Measurements from ENCODE around the gene DLGAP4.

Gene DLGAP4

DNA sequence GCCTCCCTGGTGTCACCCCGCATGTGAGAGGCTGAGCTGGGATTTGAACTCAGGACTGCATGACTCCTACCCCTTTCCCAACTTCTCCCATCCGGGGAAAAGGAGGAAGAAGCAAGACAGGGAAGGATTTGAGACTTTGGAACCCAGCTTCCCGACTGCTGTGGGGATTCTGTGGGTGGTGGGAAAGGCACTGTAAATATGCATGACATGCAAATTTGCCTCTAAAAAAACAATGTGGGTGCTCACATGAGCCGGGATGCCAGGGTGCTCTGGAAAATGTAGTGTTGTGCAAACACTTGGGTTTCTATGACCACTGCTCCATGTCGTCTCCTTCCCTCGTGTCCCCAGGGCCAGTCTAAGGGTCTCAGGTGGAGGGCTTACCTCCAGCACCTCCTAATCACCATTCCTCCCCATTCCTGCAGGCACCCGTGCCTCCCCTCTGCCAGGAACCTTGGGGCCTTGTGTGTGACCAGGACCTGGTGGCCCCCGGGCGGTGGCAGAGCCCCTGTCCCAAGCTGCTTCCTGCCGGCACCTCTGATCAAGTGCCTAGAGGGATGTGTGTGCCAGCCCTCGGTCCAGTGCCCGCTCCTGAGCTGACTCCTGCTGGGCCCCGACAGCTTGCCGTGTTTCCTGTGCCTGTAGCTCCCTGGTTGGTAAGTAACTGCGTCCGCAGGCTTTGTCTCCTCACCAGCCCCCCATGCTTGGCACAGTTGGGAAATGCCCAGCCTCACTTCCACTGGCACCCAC lies 60.7 kb downstream of the DLGAP4 start:
- DNase-seq (ENCODE audit: low read depth) = no peak
- TF ChIP-seq, protein P1, sequence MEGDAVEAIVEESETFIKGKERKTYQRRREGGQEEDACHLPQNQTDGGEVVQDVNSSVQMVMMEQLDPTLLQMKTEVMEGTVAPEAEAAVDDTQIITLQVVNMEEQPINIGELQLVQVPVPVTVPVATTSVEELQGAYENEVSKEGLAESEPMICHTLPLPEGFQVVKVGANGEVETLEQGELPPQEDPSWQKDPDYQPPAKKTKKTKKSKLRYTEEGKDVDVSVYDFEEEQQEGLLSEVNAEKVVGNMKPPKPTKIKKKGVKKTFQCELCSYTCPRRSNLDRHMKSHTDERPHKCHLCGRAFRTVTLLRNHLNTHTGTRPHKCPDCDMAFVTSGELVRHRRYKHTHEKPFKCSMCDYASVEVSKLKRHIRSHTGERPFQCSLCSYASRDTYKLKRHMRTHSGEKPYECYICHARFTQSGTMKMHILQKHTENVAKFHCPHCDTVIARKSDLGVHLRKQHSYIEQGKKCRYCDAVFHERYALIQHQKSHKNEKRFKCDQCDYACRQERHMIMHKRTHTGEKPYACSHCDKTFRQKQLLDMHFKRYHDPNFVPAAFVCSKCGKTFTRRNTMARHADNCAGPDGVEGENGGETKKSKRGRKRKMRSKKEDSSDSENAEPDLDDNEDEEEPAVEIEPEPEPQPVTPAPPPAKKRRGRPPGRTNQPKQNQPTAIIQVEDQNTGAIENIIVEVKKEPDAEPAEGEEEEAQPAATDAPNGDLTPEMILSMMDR (IDR thresholded peaks at IDR 0.05; ENCODE audit: control insufficient read depth, extremely low read depth, insufficient read depth) = no peak

DNA sequence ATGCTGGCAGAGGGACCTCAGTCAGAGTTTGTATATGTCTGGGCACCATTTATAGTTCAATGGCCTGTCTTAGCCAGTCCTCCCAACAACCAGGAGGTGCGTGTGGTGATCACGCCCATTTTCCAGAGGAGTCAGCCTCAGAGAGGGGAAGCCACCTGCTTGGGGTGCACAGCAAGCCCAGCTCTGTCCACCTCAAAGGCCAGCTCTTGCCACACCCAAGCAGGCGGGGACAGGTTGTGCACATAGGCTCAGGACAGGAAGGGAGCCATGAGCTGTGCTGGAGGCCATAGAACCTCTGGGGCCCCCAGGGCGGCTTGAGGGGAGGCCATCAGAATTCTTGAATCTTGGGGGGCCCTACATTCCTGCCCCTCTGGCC lies 61.2 kb downstream of the DLGAP4 start:
- TF ChIP-seq, protein P1 (IDR thresholded peaks at IDR 0.05; ENCODE audit: control insufficient read depth, extremely low read depth, insufficient read depth) = no peak
- no peak overlapping the region for H3K4me3 ChIP-seq (ENCODE audit: low read depth, low read length)
- DNase-seq (ENCODE audit: low read depth) = no peak

More for the DNA sequence above, 60.7 kb downstream of the DLGAP4 start:
- no peak overlapping the region for H3K4me3 ChIP-seq (ENCODE audit: low read depth, low read length)

DNA sequence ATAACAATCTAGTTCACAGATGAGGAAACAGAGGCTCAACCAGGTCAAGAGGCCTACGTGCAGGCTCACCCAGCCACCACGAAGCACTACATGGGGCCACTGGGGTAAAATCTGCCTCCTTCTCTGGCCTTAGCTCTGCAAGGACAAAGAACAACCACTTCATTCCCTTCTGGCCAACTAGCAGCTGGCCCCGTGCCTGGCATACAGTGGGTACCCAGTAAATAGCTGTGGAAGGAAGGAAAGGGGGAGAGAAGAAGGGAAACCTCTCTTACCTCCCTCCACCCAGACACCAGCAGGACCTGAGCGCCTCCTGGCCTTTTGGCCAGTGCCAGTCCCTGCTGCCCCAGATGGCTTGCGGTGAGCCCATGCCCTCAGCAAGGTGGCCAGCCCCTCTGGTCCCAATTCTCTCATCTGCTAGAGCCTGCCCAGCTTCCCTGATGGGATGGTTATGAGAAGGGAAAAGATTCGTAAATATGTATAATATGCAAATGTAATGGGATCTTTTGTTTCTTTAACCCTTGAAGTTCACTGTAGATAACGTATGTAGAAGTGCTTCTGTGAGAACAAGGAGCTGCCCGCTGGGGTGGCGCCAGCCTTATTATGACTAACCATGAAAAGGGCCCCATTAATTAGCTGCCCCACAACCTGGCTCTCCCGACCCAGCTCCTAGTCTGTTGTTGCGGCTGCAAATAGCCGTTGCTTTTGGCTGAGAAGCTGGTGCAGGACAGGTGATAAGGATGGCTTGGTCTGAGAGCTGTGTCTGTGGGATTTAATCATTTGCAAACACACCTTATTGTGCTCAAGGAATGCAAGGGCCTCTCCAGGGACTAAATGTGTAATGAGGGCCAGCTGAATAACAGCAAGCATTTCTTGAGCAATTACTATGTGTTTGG lies 62.0 kb downstream of the DLGAP4 start:
- TF ChIP-seq, protein P1 (IDR thresholded peaks at IDR 0.05; ENCODE audit: control insufficient read depth, extremely low read depth, insufficient read depth) = no peak
- H3K4me3 ChIP-seq (ENCODE audit: low read depth, low read length) = no peak overlapping the region

DNA sequence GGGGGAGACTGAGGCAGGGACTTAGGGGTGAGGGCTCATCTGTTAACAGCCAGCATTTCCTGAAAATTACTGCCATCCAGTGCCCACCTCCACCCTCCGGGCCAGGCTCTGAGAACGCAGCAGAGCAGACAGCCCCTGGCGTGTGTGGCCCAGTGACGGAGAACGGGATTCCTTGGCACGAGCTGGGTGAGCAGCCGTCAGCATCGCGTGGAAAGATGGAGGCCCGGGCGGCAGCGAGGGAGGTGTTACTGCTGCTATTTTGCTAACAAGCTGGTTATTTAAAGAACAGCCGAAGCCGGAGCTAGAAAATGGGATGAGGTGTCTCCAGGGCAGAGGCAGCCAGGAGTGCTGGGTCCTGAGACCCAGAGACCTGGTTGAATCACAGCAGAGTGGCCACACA lies 62.7 kb downstream of the DLGAP4 start:
- TF ChIP-seq, protein P1 (IDR thresholded peaks at IDR 0.05; ENCODE audit: control insufficient read depth, extremely low read depth, insufficient read depth) = no peak
- DNase-seq (ENCODE audit: low read depth) = no peak
- no peak overlapping the region for H3K4me3 ChIP-seq (ENCODE audit: low read depth, low read length)

More for the DNA sequence above, 62.0 kb downstream of the DLGAP4 start:
- DNase-seq (ENCODE audit: low read depth) = no peak

DNA sequence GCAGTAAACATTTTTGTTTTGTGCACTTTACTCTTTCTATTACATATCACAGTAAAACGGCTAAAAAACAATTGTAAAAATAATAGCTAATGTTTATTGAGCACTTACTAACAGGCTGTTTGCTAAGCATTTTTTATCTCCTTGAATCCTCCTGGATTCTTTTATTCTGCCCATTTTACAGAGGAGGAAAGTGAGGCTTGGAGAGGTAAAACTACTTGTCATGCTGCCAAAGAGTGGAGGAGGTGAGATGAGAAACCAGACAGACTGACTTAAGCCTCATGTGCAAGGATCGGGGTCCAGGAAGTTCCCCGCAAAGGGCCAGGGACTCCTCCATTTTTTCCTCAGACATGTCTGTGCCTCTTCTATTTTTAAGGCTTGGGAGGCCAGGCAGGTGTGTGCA lies 63.6 kb downstream of the DLGAP4 start:
- TF ChIP-seq, protein P1 (IDR thresholded peaks at IDR 0.05; ENCODE audit: control insufficient read depth, extremely low read depth, insufficient read depth) = no peak
- no peak for DNase-seq (ENCODE audit: low read depth)
- H3K4me3 ChIP-seq (ENCODE audit: low read depth, low read length) = no peak overlapping the region

DNA sequence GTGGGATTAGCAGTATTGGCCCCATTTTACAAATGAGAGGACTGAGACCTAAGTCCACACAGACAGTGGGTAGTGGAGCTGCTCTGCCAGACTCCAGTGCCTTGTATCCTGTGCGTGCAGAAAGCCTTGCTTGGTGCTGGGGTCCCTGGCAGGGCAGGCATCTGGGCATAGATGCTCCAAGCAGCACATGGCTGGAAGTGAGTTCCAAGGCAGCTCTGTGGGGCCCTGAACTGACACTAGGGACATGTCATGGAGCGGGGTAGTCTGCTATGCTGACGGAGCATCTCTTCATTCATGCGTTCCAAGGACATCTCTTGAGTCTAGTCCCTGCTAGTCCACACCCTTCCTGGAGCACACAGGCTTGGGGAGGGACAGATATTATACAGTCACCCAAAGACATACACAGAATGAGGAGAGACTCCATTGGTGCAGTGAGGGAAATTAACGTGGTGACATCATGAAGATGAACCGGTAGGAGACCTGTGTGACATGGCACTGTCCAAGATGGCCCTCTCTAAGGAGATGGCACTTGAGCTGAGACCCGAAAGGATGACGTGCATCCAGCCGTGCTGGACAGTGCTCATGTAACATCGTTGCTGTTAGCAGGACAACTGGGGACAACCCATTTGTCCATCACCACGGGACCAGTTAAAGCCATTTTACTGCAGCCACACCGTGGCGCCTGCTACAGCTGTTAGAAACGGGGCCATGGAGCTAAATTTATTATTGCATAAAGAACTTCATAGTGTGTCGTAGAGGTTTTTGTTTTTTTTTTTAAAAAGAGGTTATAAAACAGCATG lies 65.1 kb downstream of the DLGAP4 start:
- no peak overlapping the region for H3K4me3 ChIP-seq (ENCODE audit: low read depth, low read length)
- DNase-seq (ENCODE audit: low read depth) = no peak
- TF ChIP-seq, protein P1 (IDR thresholded peaks at IDR 0.05; ENCODE audit: control insufficient read depth, extremely low read depth, insufficient read depth) = no peak
